Bronchial epithelial cell (primary cell): ENCODE measurements around the gene KMO. TPM values are rescaled to one million over a fixed set of nuclear protein-coding genes. Genes with fewer than 3 reads are reported as not detected.

Experiments used
- DNase-seq: peaks from one replicate; pipeline ENCODE4 v3.0.0-alpha.2; 2010; ENCODE audit warnings: low read depth
- FAIRE-seq: peaks from 2 replicates; lab custom pipeline; 2011; peaks lifted over from hg19 to GRCh38; lab: Jason Lieb, UNC
- H3K27me3 ChIP-seq: 2 replicates; pipeline ENCODE4 v1.5.1; 2011; ENCODE audit warnings: low read length; ENCODE audit not compliant: control insufficient read depth, insufficient read depth
- H3K36me3 ChIP-seq: 2 replicates; pipeline ENCODE4 v1.5.1; 2011; ENCODE audit warnings: low read length; ENCODE audit not compliant: control insufficient read depth, insufficient read depth
- H3K4me3 ChIP-seq: 2 replicates; pipeline ENCODE4 v1.5.1; 2011; ENCODE audit warnings: mild to moderate bottlenecking, low read depth, low read length, control low read depth
- total RNA-seq: library from RNA; depleted of rRNA; stranded (reverse); fragments of >200 nt; gene quantifications from 2 replicates; pipeline ENCODE4 v1.2.1, GENCODE V29; 2014
- TF ChIP-seq, protein P1 (sequence below): IDR thresholded peaks from 2 replicates; pipeline ENCODE4 v1.5.1; 2011; ENCODE audit warnings: mild to moderate bottlenecking, moderate library complexity, low read length, control low read depth, inconsistent platforms; ENCODE audit not compliant: insufficient read depth, severe bottlenecking

The KMO gene
- total RNA-seq = not detected in 2 replicates

DNA sequence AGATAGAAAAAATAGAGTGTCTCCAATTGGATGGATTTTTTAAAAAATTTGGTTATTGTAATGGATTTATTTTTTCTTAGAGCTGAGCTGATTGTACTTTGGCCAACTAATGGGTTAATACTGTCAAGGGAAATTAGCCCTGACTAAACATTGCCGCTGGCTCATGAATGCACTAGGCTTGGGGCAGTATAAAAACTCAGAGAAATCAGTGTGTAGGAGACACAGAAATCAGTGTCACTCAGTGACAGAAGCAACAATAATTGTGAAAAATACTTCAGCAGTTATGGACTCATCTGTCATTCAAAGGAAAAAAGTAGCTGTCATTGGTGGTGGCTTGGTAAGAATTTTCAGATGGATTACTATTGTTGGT lies at the start of gene KMO:
Gene KMO, plus strand, starts transcription at position 217 of the 370 bp plus-strand sequence. Its CDS starts 67 bp downstream, at position 284.
- Histone ChIP-seq H3K36me3 (no peaks in the 10 kb centered on the region), H3K4me3 (peak within 1 kb of the TSS; percentile 35), H3K27me3 (no peaks in the 10 kb centered on the region)
- TF ChIP-seq, protein P1, sequence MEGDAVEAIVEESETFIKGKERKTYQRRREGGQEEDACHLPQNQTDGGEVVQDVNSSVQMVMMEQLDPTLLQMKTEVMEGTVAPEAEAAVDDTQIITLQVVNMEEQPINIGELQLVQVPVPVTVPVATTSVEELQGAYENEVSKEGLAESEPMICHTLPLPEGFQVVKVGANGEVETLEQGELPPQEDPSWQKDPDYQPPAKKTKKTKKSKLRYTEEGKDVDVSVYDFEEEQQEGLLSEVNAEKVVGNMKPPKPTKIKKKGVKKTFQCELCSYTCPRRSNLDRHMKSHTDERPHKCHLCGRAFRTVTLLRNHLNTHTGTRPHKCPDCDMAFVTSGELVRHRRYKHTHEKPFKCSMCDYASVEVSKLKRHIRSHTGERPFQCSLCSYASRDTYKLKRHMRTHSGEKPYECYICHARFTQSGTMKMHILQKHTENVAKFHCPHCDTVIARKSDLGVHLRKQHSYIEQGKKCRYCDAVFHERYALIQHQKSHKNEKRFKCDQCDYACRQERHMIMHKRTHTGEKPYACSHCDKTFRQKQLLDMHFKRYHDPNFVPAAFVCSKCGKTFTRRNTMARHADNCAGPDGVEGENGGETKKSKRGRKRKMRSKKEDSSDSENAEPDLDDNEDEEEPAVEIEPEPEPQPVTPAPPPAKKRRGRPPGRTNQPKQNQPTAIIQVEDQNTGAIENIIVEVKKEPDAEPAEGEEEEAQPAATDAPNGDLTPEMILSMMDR = no peak
- DNase-seq (peak; percentile 24), FAIRE-seq (no peak)

DNA sequence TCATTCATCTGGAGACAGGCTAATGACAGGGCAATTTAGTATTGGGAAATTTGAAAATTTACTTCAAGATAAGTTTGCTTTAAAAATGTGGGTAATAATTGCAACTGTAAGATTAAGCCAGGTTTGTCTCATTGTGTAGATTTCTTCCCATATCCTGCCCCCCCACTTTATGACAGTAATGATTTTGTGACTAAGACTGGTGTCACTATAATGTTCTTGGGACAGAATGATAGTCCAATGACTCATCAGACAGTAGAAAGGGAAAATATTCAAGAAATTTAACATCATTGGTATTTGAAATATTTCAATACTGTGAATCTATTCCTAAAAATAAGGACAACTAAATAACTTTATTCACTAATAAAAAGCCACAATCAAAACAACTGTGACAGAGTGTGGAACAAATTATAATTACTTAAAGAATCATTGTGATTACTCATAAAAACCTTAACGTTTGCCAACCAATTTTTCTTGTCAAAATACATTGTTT lies 49.4 kb upstream of the KMO start:
- DNase-seq (peak; percentile 79), FAIRE-seq (no peak)
- no peaks in the 10 kb centered on the region for H3K27me3 ChIP-seq
- TF ChIP-seq, protein P1 = no peak
- no peaks in the 10 kb centered on the region for H3K36me3 ChIP-seq
- H3K4me3 ChIP-seq = no peak overlapping the region

DNA sequence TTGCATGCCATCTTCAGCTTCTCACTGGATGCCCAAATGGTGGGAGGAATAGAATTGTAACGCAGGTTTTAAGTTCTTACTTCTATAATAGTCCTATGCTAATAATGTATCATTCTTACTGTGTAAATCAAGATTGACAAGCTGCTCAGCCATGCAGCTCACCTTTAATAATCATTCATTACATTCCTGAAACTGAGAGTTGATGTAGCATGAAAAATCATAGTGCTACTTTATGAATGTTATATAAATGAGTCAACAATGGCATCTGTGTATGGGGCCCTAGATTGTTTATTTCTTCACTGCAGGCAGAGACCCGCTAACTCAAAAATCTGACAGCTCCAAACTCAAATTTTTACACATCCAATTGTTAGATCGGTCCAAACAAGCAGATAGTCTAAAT lies 47.0 kb upstream of the KMO start:
- no peak overlapping the region for H3K4me3 ChIP-seq
- FAIRE-seq = no peak
- TF ChIP-seq, protein P1 = no peak
- H3K27me3 ChIP-seq = no peaks in the 10 kb centered on the region
- H3K36me3 ChIP-seq = no peaks in the 10 kb centered on the region
- DNase-seq = no peak

DNA sequence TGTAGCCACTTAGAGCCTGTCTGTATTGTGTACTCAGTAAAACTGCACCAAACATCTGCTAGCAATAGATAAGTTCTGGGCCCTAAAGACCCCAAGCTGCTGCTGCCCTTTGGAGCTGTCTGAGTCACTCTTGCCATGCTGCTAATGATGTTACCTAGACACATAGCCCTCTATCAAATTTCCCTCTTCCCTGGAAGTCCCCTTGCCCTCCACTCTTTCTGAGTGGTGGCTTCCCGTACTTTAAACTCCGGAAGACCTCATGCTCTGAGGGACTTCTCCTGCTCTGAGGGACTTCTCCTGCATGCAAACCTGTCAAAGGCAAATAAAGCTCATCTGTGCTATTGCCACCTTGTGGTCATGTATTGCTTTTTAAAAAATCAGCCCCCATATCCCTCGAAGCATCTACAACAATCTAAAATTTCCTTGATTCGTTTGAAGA lies 46.6 kb upstream of the KMO start:
- FAIRE-seq = no peak
- TF ChIP-seq, protein P1 = peak; percentile 44
- peak; percentile 20 for DNase-seq

DNA sequence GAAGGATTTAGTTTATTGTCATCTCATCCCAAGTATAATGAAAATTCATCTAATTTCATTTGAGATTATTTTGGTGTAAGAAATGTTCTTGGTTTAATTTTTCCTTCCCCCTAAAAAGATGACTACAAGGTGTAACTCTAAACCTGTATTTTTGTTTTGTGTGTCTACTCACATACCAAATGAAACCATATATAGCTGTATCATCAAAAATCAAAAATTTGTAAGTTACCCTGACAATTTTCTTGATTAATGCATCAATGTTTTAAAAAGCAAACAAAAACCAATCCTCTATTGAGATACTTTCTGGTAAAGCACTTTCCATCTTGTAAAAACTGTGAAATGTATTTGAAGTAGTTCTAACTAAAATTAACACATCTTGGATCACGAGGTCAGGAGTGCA lies 43.4 kb upstream of the KMO start:
- Histone ChIP-seq H3K4me3 (no peak overlapping the region), H3K27me3 (no peaks in the 10 kb centered on the region), H3K36me3 (no peaks in the 10 kb centered on the region)
- FAIRE-seq (no peak), DNase-seq (no peak)
- TF ChIP-seq, protein P1 = no peak

More for the DNA sequence above, 46.6 kb upstream of the KMO start:
- no peaks in the 10 kb centered on the region for H3K36me3 ChIP-seq
- H3K4me3 ChIP-seq = no peak overlapping the region
- no peaks in the 10 kb centered on the region for H3K27me3 ChIP-seq

DNA sequence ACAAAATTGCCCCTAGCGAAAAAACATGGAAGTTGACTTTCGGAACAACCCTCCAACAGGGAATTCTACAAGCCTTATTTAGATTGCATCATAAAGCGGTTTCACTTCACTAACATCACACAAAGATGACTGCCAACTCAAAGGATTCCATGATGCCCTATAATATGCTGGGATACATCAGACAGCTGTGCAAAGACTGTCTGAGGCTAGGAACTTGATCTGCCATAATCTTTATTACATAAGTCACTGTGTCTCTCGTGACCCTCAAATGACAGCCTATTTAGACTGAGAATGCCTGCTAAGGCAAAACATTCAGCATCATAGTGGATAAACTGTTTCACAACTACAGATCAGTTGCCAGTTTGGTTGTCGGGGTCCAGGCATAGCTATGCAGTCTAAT lies 36.4 kb upstream of the KMO start:
- TF ChIP-seq, protein P1 = no peak
- Histone ChIP-seq H3K27me3 (no peaks in the 10 kb centered on the region), H3K36me3 (peaks cover 5% of the 10 kb centered on the region), H3K4me3 (no peak overlapping the region)
- no peak for DNase-seq
- FAIRE-seq = no peak
